ENCODE results near the gene SRI. TPM values are rescaled to one million over a fixed set of nuclear protein-coding genes. Genes with fewer than 3 reads are reported as not detected.
A peak's percentile ranks its signal among the peaks of the same experiment; 100 is the strongest.
"Not testable (repeated sequence)": the region's sequence is repeated elsewhere in the genome, so short reads cannot be mapped to it uniquely, and the experiment has no call there.

Gene SRI
- 100 to 1,000 TPM; 110 to 117 TPM for total RNA-seq

GRCh38 chr7:88219781-88220747, at the start of gene SRI:
TSS of gene SRI (minus strand) at chr7:88220038. CDS start at chr7:88220026, 12 bp downstream.
- ATAC-seq: peak; percentile 98
- Mint-ChIP-seq H3K36me3 (ENCODE audit: low read depth) (peaks cover 20% of the 10 kb centered on the region), H3K9me3 (ENCODE audit: insufficient read depth) (no peaks in the 10 kb centered on the region), H3K4me1 (ENCODE audit: low read depth) (peaks cover 29% of the 10 kb centered on the region), H3K27ac (peak within 1 kb of the TSS; percentile 95), H3K4me3 (peak within 1 kb of the TSS; percentile 92), H3K27me3 (ENCODE audit: low read depth) (peaks cover 2% of the 10 kb centered on the region)
- DNase-seq: peak; percentile 91
- ChIA-PET POLR2A (interaction anchor here (0.9 kb wide), 1 partner anchor 875 kb away, joined by 4 read pairs; the partner anchor contains the start of gene CROT), CTCF (interaction anchor here (0.7 to 1.8 kb wide), 6 partner anchors 8 to 627 kb away, joined by 3 to 7 read pairs (median 3); no protein-coding TSS in a partner anchor)

- H3K9me3 Mint-ChIP-seq (ENCODE audit: insufficient read depth): no peaks in the 10 kb centered on the region
- DNase-seq (no peak), ATAC-seq (no peak)
- no peaks in the 10 kb centered on the region for H3K36me3 Mint-ChIP-seq (ENCODE audit: low read depth)
- CTCF ChIA-PET: no interaction called here
- H3K4me1 Mint-ChIP-seq (ENCODE audit: low read depth): no peaks in the 10 kb centered on the region
- H3K27ac Mint-ChIP-seq: no peak overlapping the region
- no peaks in the 10 kb centered on the region for H3K27me3 Mint-ChIP-seq (ENCODE audit: low read depth)
- H3K4me3 Mint-ChIP-seq: no peak overlapping the region
- POLR2A ChIA-PET: no interaction called here
Measured at GRCh38 chr7:88269586-88269985, 49.7 kb upstream of the SRI start.

GRCh38 chr7:88268858-88269257, 49.0 kb upstream of the SRI start:
- CTCF ChIA-PET: no interaction called here
- DNase-seq (no peak), ATAC-seq (no peak)
- H3K27me3 Mint-ChIP-seq (ENCODE audit: low read depth): no peaks in the 10 kb centered on the region
- POLR2A ChIA-PET: no interaction called here
- no peak overlapping the region for H3K27ac Mint-ChIP-seq
- H3K9me3 Mint-ChIP-seq (ENCODE audit: insufficient read depth): no peaks in the 10 kb centered on the region
- H3K4me1 Mint-ChIP-seq (ENCODE audit: low read depth): no peaks in the 10 kb centered on the region
- H3K36me3 Mint-ChIP-seq (ENCODE audit: low read depth): no peaks in the 10 kb centered on the region
- H3K4me3 Mint-ChIP-seq: no peak overlapping the region

GRCh38 chr7:88268051-88268450, 48.2 kb upstream of the SRI start:
- DNase-seq (no peak), ATAC-seq (no peak)
- H3K4me3 Mint-ChIP-seq: no peak overlapping the region
- H3K9me3 Mint-ChIP-seq (ENCODE audit: insufficient read depth): no peaks in the 10 kb centered on the region
- H3K27ac Mint-ChIP-seq: no peak overlapping the region
- CTCF ChIA-PET: no interaction called here
- H3K36me3 Mint-ChIP-seq (ENCODE audit: low read depth): no peaks in the 10 kb centered on the region
- POLR2A ChIA-PET: no interaction called here
- no peaks in the 10 kb centered on the region for H3K27me3 Mint-ChIP-seq (ENCODE audit: low read depth)
- H3K4me1 Mint-ChIP-seq (ENCODE audit: low read depth): no peaks in the 10 kb centered on the region

- Mint-ChIP-seq H3K36me3 (ENCODE audit: low read depth) (no peaks in the 10 kb centered on the region), H3K27ac (no peak overlapping the region), H3K9me3 (ENCODE audit: insufficient read depth) (no peaks in the 10 kb centered on the region), H3K4me3 (no peak overlapping the region), H3K27me3 (ENCODE audit: low read depth) (no peaks in the 10 kb centered on the region), H3K4me1 (ENCODE audit: low read depth) (no peaks in the 10 kb centered on the region)
- CTCF ChIA-PET: no interaction called here
- POLR2A ChIA-PET: no interaction called here
- ATAC-seq (no peak), DNase-seq (no peak)
Measured at GRCh38 chr7:88267421-88267820, 47.6 kb upstream of the SRI start.

- H3K27me3 Mint-ChIP-seq (ENCODE audit: low read depth); ATAC-seq; H3K9me3 Mint-ChIP-seq (ENCODE audit: insufficient read depth); DNase-seq; POLR2A ChIA-PET; H3K4me3 Mint-ChIP-seq; H3K4me1 Mint-ChIP-seq (ENCODE audit: low read depth); H3K27ac Mint-ChIP-seq; CTCF ChIA-PET; H3K36me3 Mint-ChIP-seq (ENCODE audit: low read depth): not testable (repeated sequence)
Measured at GRCh38 chr7:88264987-88265386, 45.1 kb upstream of the SRI start.

- Mint-ChIP-seq H3K4me3 (no peak overlapping the region), H3K27me3 (ENCODE audit: low read depth) (peaks cover 3% of the 10 kb centered on the region), H3K4me1 (ENCODE audit: low read depth) (no peaks in the 10 kb centered on the region), H3K36me3 (ENCODE audit: low read depth) (no peaks in the 10 kb centered on the region), H3K9me3 (ENCODE audit: insufficient read depth) (no peaks in the 10 kb centered on the region), H3K27ac (no peak overlapping the region)
- ChIA-PET POLR2A (no interaction called here), CTCF (no interaction called here)
- ATAC-seq (no peak), DNase-seq (no peak)
Measured at GRCh38 chr7:88262562-88262961, 42.7 kb upstream of the SRI start.

- no peaks in the 10 kb centered on the region for H3K36me3 Mint-ChIP-seq (ENCODE audit: low read depth)
Measured at GRCh38 chr7:88260719-88261118, 40.9 kb upstream of the SRI start.

GRCh38 chr7:88259656-88260380, 40.0 kb upstream of the SRI start:
- Mint-ChIP-seq H3K4me3 (no peak overlapping the region), H3K27ac (no peak overlapping the region), H3K27me3 (ENCODE audit: low read depth) (peaks cover 3% of the 10 kb centered on the region), H3K36me3 (ENCODE audit: low read depth) (no peaks in the 10 kb centered on the region), H3K9me3 (ENCODE audit: insufficient read depth) (no peaks in the 10 kb centered on the region), H3K4me1 (ENCODE audit: low read depth) (no peaks in the 10 kb centered on the region)
- POLR2A ChIA-PET: no interaction called here
- DNase-seq (no peak), ATAC-seq (no peak)
- CTCF ChIA-PET: no interaction called here

More at GRCh38 chr7:88260719-88261118, 40.9 kb upstream of the SRI start:
- DNase-seq (no peak), ATAC-seq (no peak)
- Mint-ChIP-seq H3K4me1 (ENCODE audit: low read depth) (no peaks in the 10 kb centered on the region), H3K4me3 (no peak overlapping the region), H3K27me3 (ENCODE audit: low read depth) (peaks cover 3% of the 10 kb centered on the region), H3K9me3 (ENCODE audit: insufficient read depth) (no peaks in the 10 kb centered on the region), H3K27ac (no peak overlapping the region)
- ChIA-PET CTCF (no interaction called here), POLR2A (no interaction called here)

GRCh38 chr7:88258296-88258695, 38.5 kb upstream of the SRI start:
- H3K9me3 Mint-ChIP-seq (ENCODE audit: insufficient read depth); H3K4me3 Mint-ChIP-seq; CTCF ChIA-PET; H3K27me3 Mint-ChIP-seq (ENCODE audit: low read depth); ATAC-seq; H3K36me3 Mint-ChIP-seq (ENCODE audit: low read depth); H3K27ac Mint-ChIP-seq; POLR2A ChIA-PET; H3K4me1 Mint-ChIP-seq (ENCODE audit: low read depth); DNase-seq: not testable (repeated sequence)

- ChIA-PET CTCF (no interaction called here), POLR2A (no interaction called here)
- no peak overlapping the region for H3K27ac Mint-ChIP-seq
- DNase-seq: no peak
- no peak for ATAC-seq
- H3K27me3 Mint-ChIP-seq (ENCODE audit: low read depth): peaks cover 2% of the 10 kb centered on the region
- H3K9me3 Mint-ChIP-seq (ENCODE audit: insufficient read depth): peaks cover 7% of the 10 kb centered on the region
- no peaks in the 10 kb centered on the region for H3K36me3 Mint-ChIP-seq (ENCODE audit: low read depth)
- no peaks in the 10 kb centered on the region for H3K4me1 Mint-ChIP-seq (ENCODE audit: low read depth)
- no peak overlapping the region for H3K4me3 Mint-ChIP-seq
Measured at GRCh38 chr7:88256906-88257305, 37.1 kb upstream of the SRI start.

GRCh38 chr7:88254721-88255424, 35.0 kb upstream of the SRI start:
- no peak for ATAC-seq
- Mint-ChIP-seq H3K27ac (no peak overlapping the region), H3K9me3 (ENCODE audit: insufficient read depth) (peaks cover 7% of the 10 kb centered on the region), H3K4me1 (ENCODE audit: low read depth) (no peaks in the 10 kb centered on the region), H3K36me3 (ENCODE audit: low read depth) (no peaks in the 10 kb centered on the region), H3K4me3 (no peak overlapping the region), H3K27me3 (ENCODE audit: low read depth) (peaks cover 1% of the 10 kb centered on the region)
- no peak for DNase-seq
- ChIA-PET CTCF (no interaction called here), POLR2A (no interaction called here)
